Measurements from ENCODE around the gene MUL1.
"Not testable (repeated sequence)": the region's sequence is repeated elsewhere in the genome, so short reads cannot be mapped to it uniquely, and the experiment has no call there.

MUL1 gene

GRCh38 chr1:20511518-20512428 lies 3.8 kb upstream of the MUL1 start:
- no peak for DNase-seq

GRCh38 chr1:20508411-20508771 lies 440 bp upstream of the MUL1 start:
- no peak for DNase-seq

- DNase-seq, result no peak
Measured at GRCh38 chr1:20507248-20507563, 745 bp downstream of the MUL1 start.

- DNase-seq, result no peak
Measured at GRCh38 chr1:20505488-20505887, 2.5 kb downstream of the MUL1 start.

GRCh38 chr1:20500716-20501115 lies 7.2 kb downstream of the MUL1 start:
- DNase-seq, result no peak

GRCh38 chr1:20499718-20500117 lies 8.2 kb downstream of the MUL1 start:
- DNase-seq, result no peak

- DNase-seq, result no peak
Measured at GRCh38 chr1:20499105-20499504, 8.8 kb downstream of the MUL1 start.

GRCh38 chr1:20498116-20498515 lies 9.8 kb downstream of the MUL1 start:
- no peak for DNase-seq

GRCh38 chr1:20497506-20497905 lies 10.4 kb downstream of the MUL1 start:
- no peak for DNase-seq

GRCh38 chr1:20496725-20497383 lies 11.1 kb downstream of the MUL1 start:
- not testable (repeated sequence) for DNase-seq

GRCh38 chr1:20496241-20496661 lies 11.7 kb downstream of the MUL1 start:
- no peak for DNase-seq

- DNase-seq, result no peak
Measured at GRCh38 chr1:20495661-20496060, 12.3 kb downstream of the MUL1 start.

GRCh38 chr1:20494609-20495311 lies 13.2 kb downstream of the MUL1 start:
- no peak for DNase-seq

GRCh38 chr1:20493839-20494608 lies 13.9 kb downstream of the MUL1 start:
- peak; percentile 98 for DNase-seq

GRCh38 chr1:20493309-20493708 lies 14.6 kb downstream of the MUL1 start:
- DNase-seq, result no peak

GRCh38 chr1:20492751-20493150 lies 15.2 kb downstream of the MUL1 start:
- DNase-seq, result no peak

GRCh38 chr1:20491866-20492265 lies 16.1 kb downstream of the MUL1 start:
- no peak for DNase-seq

GRCh38 chr1:20491178-20491577 lies 16.8 kb downstream of the MUL1 start:
- DNase-seq, result no peak

- DNase-seq, result peak; percentile 51
Measured at GRCh38 chr1:20487236-20487590, 20.7 kb downstream of the MUL1 start.

- DNase-seq, result peak; percentile 96
Measured at GRCh38 chr1:20486457-20487235, 21.3 kb downstream of the MUL1 start.

GRCh38 chr1:20485527-20486456 lies 22.2 kb downstream of the MUL1 start, which contains the start of gene CAMK2N1:
Gene CAMK2N1 (minus strand): TSS chr1:20486210. CDS start chr1:20485379, 831 bp downstream.
- DNase-seq, result peak; percentile 88
